ENCODE data around the gene AXL.

GRCh38 chr19:41226874-41227390 lies 7.9 kb downstream of the AXL start:
- TF ChIP-seq CTCF (IDR thresholded peaks at IDR 0.05 in 8 of 11, conservative IDR thresholded peaks at IDR 0.05 in 3 of 11) (no peak), POLR2A (IDR thresholded peaks at IDR 0.05) (no peak)
